Activated gamma-delta T cell treated with anti-CD3 and anti-CD28 coated beads, Interleukin-2, amount 50 U/mL, for 16 hours (primary cell): Measurements from ENCODE around the gene SIK2.
"Not testable (repeated sequence)": the region's sequence is repeated elsewhere in the genome, so short reads cannot be mapped to it uniquely, and the experiment has no call there.

Experiments
- DNase-seq: peaks from one replicate; pipeline ENCODE4 v3.0.0-alpha.2; 2020; ENCODE audit warnings: low read depth

Gene SIK2

GRCh38 chr11:111699579-111700156, 97.4 kb downstream of the SIK2 start:
- no peak for DNase-seq

GRCh38 chr11:111700162-111700561, 97.9 kb downstream of the SIK2 start:
- DNase-seq = no peak

GRCh38 chr11:111702623-111703022, 100.4 kb downstream of the SIK2 start:
- DNase-seq = no peak

- DNase-seq = no peak
Observed at GRCh38 chr11:111703576-111703975, 101.3 kb downstream of the SIK2 start.

GRCh38 chr11:111707039-111707690, 104.9 kb downstream of the SIK2 start:
- no peak for DNase-seq

- no peak for DNase-seq
Observed at GRCh38 chr11:111707691-111708067, 105.4 kb downstream of the SIK2 start.

- no peak for DNase-seq
Observed at GRCh38 chr11:111714522-111714921, 112.3 kb downstream of the SIK2 start.

- no peak for DNase-seq
Observed at GRCh38 chr11:111715142-111715816, 113.0 kb downstream of the SIK2 start.

GRCh38 chr11:111717660-111718059, 115.4 kb downstream of the SIK2 start:
- not testable (repeated sequence) for DNase-seq

GRCh38 chr11:111718436-111718835, 116.2 kb downstream of the SIK2 start:
- no peak for DNase-seq

- no peak for DNase-seq
Observed at GRCh38 chr11:111718859-111719258, 116.6 kb downstream of the SIK2 start.

GRCh38 chr11:111719379-111719778, 117.1 kb downstream of the SIK2 start:
- no peak for DNase-seq

- no peak for DNase-seq
Observed at GRCh38 chr11:111720801-111721494, 118.7 kb downstream of the SIK2 start.

- DNase-seq = no peak
Observed at GRCh38 chr11:111722501-111722900, 120.3 kb downstream of the SIK2 start.

- DNase-seq = no peak
Observed at GRCh38 chr11:111723595-111723994, 121.3 kb downstream of the SIK2 start.

GRCh38 chr11:111724615-111725129, 122.4 kb downstream of the SIK2 start:
- DNase-seq = no peak

GRCh38 chr11:111725621-111726020, 123.4 kb downstream of the SIK2 start:
- DNase-seq = no peak

GRCh38 chr11:111726301-111726713, 124.1 kb downstream of the SIK2 start:
- no peak for DNase-seq

GRCh38 chr11:111727431-111727830, 125.2 kb downstream of the SIK2 start:
- no peak for DNase-seq

- DNase-seq = no peak
Observed at GRCh38 chr11:111729071-111729830, 127.0 kb downstream of the SIK2 start.

GRCh38 chr11:111729831-111730311, 127.6 kb downstream of the SIK2 start:
- DNase-seq = no peak
